Liver (tissue), 9 donors: ENCODE data around the gene SHC1. TPM values are rescaled to one million over a fixed set of nuclear protein-coding genes. Genes with fewer than 3 reads are reported as not detected.

Experiments used
- DNase-seq: peaks from one replicate; pipeline ENCODE4 v3.0.0-alpha.2; 2017; ENCODE audit warnings: low spot score
- H3K27ac ChIP-seq, 2 donors: one replicate each; pipeline ENCODE4 v1.7.0; 2013; ENCODE audit warnings: inconsistent platforms in 2 of 2, low read length in 2 of 2, control low read depth in 1 of 2, low read depth in 1 of 2, mild to moderate bottlenecking in 1 of 2
- H3K27me3 ChIP-seq, 4 donors: one replicate each; pipeline versions ENCODE4 v1.6.1 to v1.7.0; 2013; ENCODE audit warnings: low read length in 3 of 4, inconsistent platforms in 1 of 4, mild to moderate bottlenecking in 1 of 4, moderate library complexity in 1 of 4; ENCODE audit not compliant: control insufficient read depth in 4 of 4, insufficient read depth in 4 of 4
- H3K36me3 ChIP-seq, 4 donors: one replicate each; pipeline versions ENCODE4 v1.6.1 to v1.7.0; 2013; ENCODE audit warnings: low read length in 3 of 4, mild to moderate bottlenecking in 3 of 4, low read depth in 1 of 4, moderate library complexity in 1 of 4; ENCODE audit not compliant: control insufficient read depth in 4 of 4, insufficient read depth in 3 of 4
- H3K4me1 ChIP-seq, 4 donors: one replicate each; pipeline versions ENCODE4 v1.6.1 to v1.7.0; 2013; ENCODE audit warnings: low read length in 3 of 4, mild to moderate bottlenecking in 3 of 4, moderate library complexity in 1 of 4; ENCODE audit not compliant: control insufficient read depth in 4 of 4, insufficient read depth in 4 of 4
- H3K4me3 ChIP-seq, 3 donors: one replicate each; pipeline versions ENCODE4 v1.6.1 to v1.7.0; 2013; ENCODE audit warnings: low read length in 3 of 3, control low read depth in 1 of 3, low read depth in 1 of 3, mild to moderate bottlenecking in 1 of 3
- H3K9ac ChIP-seq, 2 donors: one replicate each; pipeline ENCODE4 v1.7.0; 2013; ENCODE audit warnings: low read length in 2 of 2, mild to moderate bottlenecking in 2 of 2, moderate library complexity in 2 of 2, control low read depth in 1 of 2, low read depth in 1 of 2
- H3K9me3 ChIP-seq, 4 donors: one replicate each; pipeline versions ENCODE4 v1.6.1 to v1.7.0; 2013; ENCODE audit warnings: low read length in 3 of 4; ENCODE audit not compliant: control insufficient read depth in 4 of 4
- FOXA2 ChIP-seq: IDR thresholded peaks from 2 replicates; pipeline ENCODE4 v1.6.1; 2016; ENCODE audit warnings: antibody characterized with exemption
- GABPA ChIP-seq, 2 donors: IDR thresholded peaks in 1 of 2; conservative IDR thresholded peaks in 1 of 2; 2 replicates each; pipeline ENCODE4 v1.6.1; 2016; ENCODE audit warnings: antibody characterized with exemption in 2 of 2, mild to moderate bottlenecking in 1 of 2, moderate library complexity in 1 of 2
- HNF4A ChIP-seq, 2 donors: conservative IDR thresholded peaks; 2 replicates each; pipeline ENCODE4 v1.6.1; 2016; ENCODE audit warnings: antibody characterized with exemption in 2 of 2, mild to moderate bottlenecking in 2 of 2
- NR2F2 ChIP-seq: IDR thresholded peaks from 2 replicates; pipeline ENCODE4 v1.6.1; 2016; ENCODE audit warnings: antibody characterized with exemption
- RAD21 ChIP-seq, 2 donors: IDR thresholded peaks; 2 replicates each; pipeline ENCODE4 v1.6.1; 2016; ENCODE audit warnings: antibody characterized with exemption in 2 of 2, mild to moderate bottlenecking in 2 of 2
- RXRA ChIP-seq, 2 donors: IDR thresholded peaks; 2 replicates each; pipeline ENCODE4 v1.6.1; 2017 to 2018; ENCODE audit warnings: antibody characterized with exemption in 2 of 2, mild to moderate bottlenecking in 1 of 2
- SP1 ChIP-seq: IDR thresholded peaks from 2 replicates; pipeline ENCODE4 v1.6.1; 2018; ENCODE audit warnings: antibody characterized with exemption, mild to moderate bottlenecking
- YY1 ChIP-seq: IDR thresholded peaks from 2 replicates; pipeline ENCODE4 v1.6.1; 2016; ENCODE audit warnings: antibody characterized with exemption, mild to moderate bottlenecking
- WGBS: extraction: QIAGEN DNeasy Blood & Tissue Kit; methylation state at CpG from one replicate; pipeline ENCODE4 v1.1.7; 2013; 5-methylcytosine and 5-hydroxymethylcytosine counted together
- polyA plus RNA-seq, 2 donors: library from polyadenylated mRNA; stranded (reverse) in 1 of 2; unstranded in 1 of 2; fragments of 200-250 nt in 1 of 2; fragments of >200 nt in 1 of 2; fragmentation: Nextera tagmentation in 1 of 2; extraction: Ambion mirVana in 1 of 2; gene quantifications; one replicate each; pipeline versions ENCODE4 v1.2.1 to v1.2.3, GENCODE V29; 2013 to 2015
- total RNA-seq, 2 donors: library from RNA; depleted of rRNA; stranded (reverse); fragments of >200 nt; gene quantifications; one replicate each; pipeline ENCODE4 v1.2.3, GENCODE V29; 2014
- TF ChIP-seq, protein P1 (sequence below): IDR thresholded peaks from 2 replicates; pipeline ENCODE4 v1.6.1; 2016; ENCODE audit warnings: antibody characterized with exemption
- TF ChIP-seq, protein P2 (sequence below): IDR thresholded peaks from 2 replicates; pipeline ENCODE4 v1.6.1; 2016; ENCODE audit warnings: antibody characterized with exemption
- TF ChIP-seq, protein P3 (sequence below): fragments of 150-350 bp; IDR thresholded peaks from 2 replicates; pipeline ENCODE4 v1.5.1; 2017; ENCODE audit warnings: improper control_type of control experiment, low read depth, low read length; ENCODE audit not compliant: missing input control
- TF ChIP-seq, protein P4 (sequence below): IDR thresholded peaks from 2 replicates; pipeline ENCODE4 v1.6.1; 2016; ENCODE audit warnings: antibody characterized with exemption
- donor health status: healthy.
- donor health status: healthy.
- donor health status: healthy.
- donor health status: healthy.
- donor health status: healthy.

SHC1 gene
- total and polyA plus RNA-seq, 4 donors: 27.2 to 65.5 (median 58.0) TPM

DNA sequence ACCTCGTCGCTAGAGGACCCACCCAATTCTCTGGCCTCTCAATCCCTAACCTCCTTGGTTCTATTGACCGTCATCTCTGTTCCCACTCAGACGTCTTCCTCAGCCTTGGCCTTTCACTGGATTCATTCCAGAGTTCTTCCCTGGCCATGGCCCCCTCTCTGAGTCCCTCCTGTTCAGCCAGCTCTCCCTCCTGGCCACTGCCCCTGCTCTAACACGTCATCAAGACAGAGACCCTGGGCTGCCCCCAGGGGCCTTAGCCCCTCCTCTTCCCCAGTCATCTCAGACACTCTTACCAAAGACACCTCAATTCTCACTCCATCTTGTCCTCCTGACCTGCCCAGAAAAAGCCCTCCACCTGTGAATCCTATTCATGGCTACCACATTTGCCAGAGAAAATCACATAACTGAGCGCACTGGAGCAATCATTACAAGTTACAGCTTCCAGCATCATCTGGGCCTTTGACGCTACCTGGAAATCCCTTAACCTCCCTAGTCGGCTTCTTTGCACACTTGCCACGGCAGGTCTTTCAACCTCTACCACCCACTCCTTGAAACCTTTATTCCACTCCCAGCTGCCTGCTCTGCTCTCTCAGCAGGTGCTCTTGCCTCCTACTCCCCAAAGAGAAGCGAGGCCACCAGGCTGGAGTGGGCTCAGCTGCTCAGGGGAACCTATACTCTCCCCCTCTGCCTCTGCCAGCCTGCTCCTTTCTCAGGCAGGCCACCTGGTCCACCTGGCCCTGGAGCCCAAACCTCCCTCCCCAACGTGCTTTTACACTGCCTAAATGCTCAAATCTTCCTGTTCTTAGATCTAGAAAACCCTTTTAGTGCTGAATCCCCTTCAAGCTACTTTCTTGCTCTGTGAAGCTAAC is 49.1 kb upstream of the SHC1 start:
- Histone ChIP-seq H3K27ac (no peak overlapping the region), H3K9me3 (no peaks in the 10 kb centered on the region), H3K9ac (no peak overlapping the region), H3K4me1 (peaks cover 5 to 46% (median 17%) of the 10 kb centered on the region in 4 donors), H3K27me3 (no peaks in the 10 kb centered on the region), H3K36me3 (peaks cover 3 to 12% (median 5%) of the 10 kb centered on the region in 4 donors), H3K4me3 (no peak overlapping the region)
- 84% methylated on average over 11 of the region's 11 CpGs for WGBS
- TF ChIP-seq SP1: no peak
- TF ChIP-seq, protein P1, sequence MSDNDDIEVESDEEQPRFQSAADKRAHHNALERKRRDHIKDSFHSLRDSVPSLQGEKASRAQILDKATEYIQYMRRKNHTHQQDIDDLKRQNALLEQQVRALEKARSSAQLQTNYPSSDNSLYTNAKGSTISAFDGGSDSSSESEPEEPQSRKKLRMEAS: no peak
- no peak for DNase-seq

DNA sequence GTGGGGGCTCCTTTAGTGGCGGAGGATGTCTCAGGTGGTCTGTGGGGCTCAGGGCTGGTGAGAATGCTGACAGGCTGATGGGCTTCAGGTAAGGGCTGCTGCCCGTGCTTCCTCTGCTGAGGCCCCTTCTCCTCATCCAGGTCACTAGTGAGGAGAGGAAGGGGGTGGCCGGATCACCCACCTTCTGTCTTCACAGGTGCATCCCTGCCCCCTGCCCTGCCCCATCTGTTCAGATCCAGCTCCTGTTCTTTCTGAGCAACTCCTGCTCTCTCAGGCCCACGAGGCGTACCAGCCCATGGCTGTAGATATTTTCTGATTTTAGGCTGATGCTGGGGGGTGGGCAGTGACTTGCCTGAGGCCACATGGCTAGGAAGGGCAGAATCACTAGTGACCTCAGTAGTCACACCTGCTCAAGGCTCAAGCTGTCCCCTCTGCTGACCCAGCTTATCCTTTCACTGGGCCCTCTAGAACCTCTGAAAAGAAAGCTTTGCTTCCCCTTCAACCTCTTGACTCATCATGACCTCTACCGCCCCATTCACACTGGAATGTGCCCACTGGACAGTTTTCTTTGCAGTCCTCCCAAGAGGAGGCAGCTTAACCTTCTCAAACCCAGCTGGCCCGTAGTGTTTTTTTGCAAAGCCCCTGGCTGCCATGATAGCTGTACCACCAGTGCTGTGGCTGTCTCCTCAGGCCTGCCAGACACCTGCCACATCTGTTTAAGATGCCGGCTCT is 48.2 kb upstream of the SHC1 start:
- H3K4me1 ChIP-seq: peaks cover 3 to 46% (median 20%) of the 10 kb centered on the region in 4 donors
- H3K9me3 ChIP-seq: no peaks in the 10 kb centered on the region
- 91% methylated on average over 8 of the region's 8 CpGs for WGBS
- H3K9ac ChIP-seq: no peak overlapping the region
- TF ChIP-seq RAD21 (IDR thresholded peaks at IDR 0.05): no peak
- no peak for TF ChIP-seq SP1
- no peak for TF ChIP-seq GABPA (IDR thresholded peaks at IDR 0.05 in 1 of 2, conservative IDR thresholded peaks at IDR 0.05 in 1 of 2)
- no peak for TF ChIP-seq HNF4A (conservative IDR thresholded peaks at IDR 0.05)
- TF ChIP-seq, protein P2, sequence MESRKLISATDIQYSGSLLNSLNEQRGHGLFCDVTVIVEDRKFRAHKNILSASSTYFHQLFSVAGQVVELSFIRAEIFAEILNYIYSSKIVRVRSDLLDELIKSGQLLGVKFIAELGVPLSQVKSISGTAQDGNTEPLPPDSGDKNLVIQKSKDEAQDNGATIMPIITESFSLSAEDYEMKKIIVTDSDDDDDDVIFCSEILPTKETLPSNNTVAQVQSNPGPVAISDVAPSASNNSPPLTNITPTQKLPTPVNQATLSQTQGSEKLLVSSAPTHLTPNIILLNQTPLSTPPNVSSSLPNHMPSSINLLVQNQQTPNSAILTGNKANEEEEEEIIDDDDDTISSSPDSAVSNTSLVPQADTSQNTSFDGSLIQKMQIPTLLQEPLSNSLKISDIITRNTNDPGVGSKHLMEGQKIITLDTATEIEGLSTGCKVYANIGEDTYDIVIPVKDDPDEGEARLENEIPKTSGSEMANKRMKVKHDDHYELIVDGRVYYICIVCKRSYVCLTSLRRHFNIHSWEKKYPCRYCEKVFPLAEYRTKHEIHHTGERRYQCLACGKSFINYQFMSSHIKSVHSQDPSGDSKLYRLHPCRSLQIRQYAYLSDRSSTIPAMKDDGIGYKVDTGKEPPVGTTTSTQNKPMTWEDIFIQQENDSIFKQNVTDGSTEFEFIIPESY: no peak
- TF ChIP-seq, protein P3, sequence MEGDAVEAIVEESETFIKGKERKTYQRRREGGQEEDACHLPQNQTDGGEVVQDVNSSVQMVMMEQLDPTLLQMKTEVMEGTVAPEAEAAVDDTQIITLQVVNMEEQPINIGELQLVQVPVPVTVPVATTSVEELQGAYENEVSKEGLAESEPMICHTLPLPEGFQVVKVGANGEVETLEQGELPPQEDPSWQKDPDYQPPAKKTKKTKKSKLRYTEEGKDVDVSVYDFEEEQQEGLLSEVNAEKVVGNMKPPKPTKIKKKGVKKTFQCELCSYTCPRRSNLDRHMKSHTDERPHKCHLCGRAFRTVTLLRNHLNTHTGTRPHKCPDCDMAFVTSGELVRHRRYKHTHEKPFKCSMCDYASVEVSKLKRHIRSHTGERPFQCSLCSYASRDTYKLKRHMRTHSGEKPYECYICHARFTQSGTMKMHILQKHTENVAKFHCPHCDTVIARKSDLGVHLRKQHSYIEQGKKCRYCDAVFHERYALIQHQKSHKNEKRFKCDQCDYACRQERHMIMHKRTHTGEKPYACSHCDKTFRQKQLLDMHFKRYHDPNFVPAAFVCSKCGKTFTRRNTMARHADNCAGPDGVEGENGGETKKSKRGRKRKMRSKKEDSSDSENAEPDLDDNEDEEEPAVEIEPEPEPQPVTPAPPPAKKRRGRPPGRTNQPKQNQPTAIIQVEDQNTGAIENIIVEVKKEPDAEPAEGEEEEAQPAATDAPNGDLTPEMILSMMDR: no peak
- no peak for TF ChIP-seq FOXA2
- TF ChIP-seq YY1: no peak
- TF ChIP-seq, protein P4, sequence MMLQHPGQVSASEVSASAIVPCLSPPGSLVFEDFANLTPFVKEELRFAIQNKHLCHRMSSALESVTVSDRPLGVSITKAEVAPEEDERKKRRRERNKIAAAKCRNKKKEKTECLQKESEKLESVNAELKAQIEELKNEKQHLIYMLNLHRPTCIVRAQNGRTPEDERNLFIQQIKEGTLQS: no peak
- TF ChIP-seq NR2F2: no peak
- TF ChIP-seq RXRA (IDR thresholded peaks at IDR 0.05): no peak
- no peaks in the 10 kb centered on the region for H3K27me3 ChIP-seq
- H3K27ac ChIP-seq: no peak overlapping the region
- DNase-seq: no peak
- no peak overlapping the region for H3K4me3 ChIP-seq
- peaks cover 3 to 19% (median 9%) of the 10 kb centered on the region in 4 donors for H3K36me3 ChIP-seq
